ENCODE results near the gene NAA25.

DNA sequence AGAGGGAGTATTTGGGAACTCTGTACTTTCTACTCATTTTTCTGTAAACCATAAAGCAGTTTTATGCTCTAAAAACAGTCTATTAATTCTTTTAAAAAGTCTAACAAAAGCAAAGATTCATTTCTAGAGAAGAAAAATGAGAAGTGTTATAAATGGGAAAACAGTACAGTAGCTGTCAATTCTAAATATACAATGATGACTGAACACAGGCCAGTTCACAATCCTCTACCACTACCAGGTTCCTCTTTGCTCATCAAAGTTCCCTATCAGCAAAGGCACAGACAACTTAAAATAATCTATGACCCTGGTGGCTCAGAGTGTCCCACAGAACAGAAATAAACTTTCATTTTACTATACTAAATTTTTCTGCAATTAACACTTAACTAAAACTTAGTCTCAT, 12.5 kb downstream of the NAA25 start:
- TF ChIP-seq POLR2AphosphoS5 (IDR thresholded peaks at IDR 0.05; ENCODE audit: low read depth, low read length) = no peak
- TF ChIP-seq TAF1 (IDR thresholded peaks at IDR 0.05; ENCODE audit: borderline replicate concordance, insufficient read depth, low read length) = no peak
- TF ChIP-seq, protein P1, sequence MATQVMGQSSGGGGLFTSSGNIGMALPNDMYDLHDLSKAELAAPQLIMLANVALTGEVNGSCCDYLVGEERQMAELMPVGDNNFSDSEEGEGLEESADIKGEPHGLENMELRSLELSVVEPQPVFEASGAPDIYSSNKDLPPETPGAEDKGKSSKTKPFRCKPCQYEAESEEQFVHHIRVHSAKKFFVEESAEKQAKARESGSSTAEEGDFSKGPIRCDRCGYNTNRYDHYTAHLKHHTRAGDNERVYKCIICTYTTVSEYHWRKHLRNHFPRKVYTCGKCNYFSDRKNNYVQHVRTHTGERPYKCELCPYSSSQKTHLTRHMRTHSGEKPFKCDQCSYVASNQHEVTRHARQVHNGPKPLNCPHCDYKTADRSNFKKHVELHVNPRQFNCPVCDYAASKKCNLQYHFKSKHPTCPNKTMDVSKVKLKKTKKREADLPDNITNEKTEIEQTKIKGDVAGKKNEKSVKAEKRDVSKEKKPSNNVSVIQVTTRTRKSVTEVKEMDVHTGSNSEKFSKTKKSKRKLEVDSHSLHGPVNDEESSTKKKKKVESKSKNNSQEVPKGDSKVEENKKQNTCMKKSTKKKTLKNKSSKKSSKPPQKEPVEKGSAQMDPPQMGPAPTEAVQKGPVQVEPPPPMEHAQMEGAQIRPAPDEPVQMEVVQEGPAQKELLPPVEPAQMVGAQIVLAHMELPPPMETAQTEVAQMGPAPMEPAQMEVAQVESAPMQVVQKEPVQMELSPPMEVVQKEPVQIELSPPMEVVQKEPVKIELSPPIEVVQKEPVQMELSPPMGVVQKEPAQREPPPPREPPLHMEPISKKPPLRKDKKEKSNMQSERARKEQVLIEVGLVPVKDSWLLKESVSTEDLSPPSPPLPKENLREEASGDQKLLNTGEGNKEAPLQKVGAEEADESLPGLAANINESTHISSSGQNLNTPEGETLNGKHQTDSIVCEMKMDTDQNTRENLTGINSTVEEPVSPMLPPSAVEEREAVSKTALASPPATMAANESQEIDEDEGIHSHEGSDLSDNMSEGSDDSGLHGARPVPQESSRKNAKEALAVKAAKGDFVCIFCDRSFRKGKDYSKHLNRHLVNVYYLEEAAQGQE (IDR thresholded peaks at IDR 0.05; ENCODE audit: insufficient read depth in 1 of 2, low read depth in 2 of 2, low read length in 2 of 2) = no peak
- TF ChIP-seq SIN3A (IDR thresholded peaks at IDR 0.05; ENCODE audit: borderline replicate concordance, insufficient read depth, low read length) = no peak
